GM12874 (cell line): ENCODE data around the gene KCNMB1.

Experiments
- CTCF ChIP-seq: IDR thresholded peaks from 2 replicates; pipeline ENCODE4 v1.5.1; 2011; ENCODE audit warnings: low read depth, mild to moderate bottlenecking, control low read depth, low read length, moderate library complexity; ENCODE audit not compliant: insufficient read depth

The KCNMB1 gene

GRCh38 chr5:170430866-170431437 lies 41.8 kb upstream of the KCNMB1 start:
- TF ChIP-seq CTCF, result no peak

- no peak for TF ChIP-seq CTCF
Observed at GRCh38 chr5:170430256-170430655, 41.1 kb upstream of the KCNMB1 start.

DNA sequence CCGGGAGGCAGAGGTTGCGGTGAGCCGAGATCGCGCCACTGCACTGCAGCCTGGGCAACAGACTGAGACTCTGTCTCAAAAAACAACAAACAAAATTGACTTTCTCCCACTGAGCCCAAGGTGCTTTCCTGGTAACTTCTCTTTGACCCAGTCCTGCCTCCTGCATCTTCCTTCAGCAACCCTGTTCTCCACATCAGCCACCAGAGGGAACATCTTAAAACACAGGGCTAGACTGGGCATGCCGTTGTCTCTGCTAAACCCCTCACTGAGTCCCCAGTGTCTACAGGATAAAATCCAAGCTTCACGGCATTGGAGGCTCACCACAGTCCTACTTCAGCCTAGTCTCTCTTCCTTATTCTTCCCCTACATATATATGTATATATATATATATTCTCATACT lies 39.8 kb upstream of the KCNMB1 start:
- no peak for TF ChIP-seq CTCF

DNA sequence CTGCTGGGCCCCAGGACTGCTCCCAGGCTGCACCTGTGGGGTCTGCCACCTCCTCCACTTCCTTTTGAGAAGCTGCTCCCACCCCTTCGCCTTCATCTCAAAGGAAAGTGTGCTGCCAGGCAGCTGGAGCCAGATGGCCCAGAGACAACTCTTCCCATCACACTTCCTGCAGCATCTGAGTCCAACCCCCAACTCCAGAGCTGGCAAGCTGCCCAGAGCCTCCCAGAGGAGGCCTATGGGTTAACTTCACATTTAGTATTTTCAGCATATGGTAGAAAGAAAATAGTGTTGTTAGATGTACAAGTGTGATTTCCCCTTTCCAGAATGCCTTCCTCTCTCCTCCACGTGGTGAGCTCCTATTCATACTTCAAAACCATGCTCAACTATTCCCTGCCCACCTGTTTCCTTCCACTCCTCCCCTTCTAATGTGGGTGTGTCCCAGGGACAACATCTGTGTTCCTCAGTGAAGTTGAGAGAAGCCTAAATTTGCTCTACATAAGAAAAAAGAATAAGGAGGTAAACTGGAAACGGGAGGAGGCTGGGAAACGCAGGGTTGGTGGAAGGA lies 38.6 kb upstream of the KCNMB1 start:
- TF ChIP-seq CTCF, result no peak

GRCh38 chr5:170426786-170427185 lies 37.6 kb upstream of the KCNMB1 start:
- TF ChIP-seq CTCF, result no peak

DNA sequence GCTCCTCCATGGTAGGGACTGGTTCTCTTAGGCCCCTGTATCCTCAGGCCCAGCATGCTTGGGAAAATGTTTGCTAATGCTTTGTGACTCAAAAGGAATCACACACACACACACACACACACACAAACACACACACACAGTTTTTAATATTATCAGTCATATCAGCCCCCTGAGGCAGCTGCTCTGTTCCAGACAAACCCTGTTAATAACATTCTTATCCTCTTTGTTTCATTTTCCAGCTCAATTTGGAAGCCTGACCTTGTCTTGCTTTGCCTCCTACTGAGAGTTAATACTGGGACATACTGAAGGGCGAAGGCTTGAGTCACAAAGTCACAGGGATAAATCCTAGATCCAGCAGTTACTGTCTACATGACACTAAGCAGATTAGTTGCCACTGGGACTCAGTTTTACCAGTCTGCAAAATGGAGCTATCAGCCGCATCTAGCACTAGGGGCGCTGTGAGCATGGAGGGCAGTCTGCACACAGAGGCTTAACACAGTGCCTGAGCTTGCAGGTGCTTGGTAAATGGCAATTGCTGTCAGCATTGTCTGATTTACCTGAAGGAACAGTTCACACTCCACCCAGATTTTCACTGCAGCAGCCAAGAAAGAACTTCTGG lies 37.1 kb upstream of the KCNMB1 start:
- TF ChIP-seq CTCF, result peak; percentile 76; the same call in 1 of the 2 replicates

GRCh38 chr5:170425731-170426130 lies 36.6 kb upstream of the KCNMB1 start:
- TF ChIP-seq CTCF, result no peak
